SK-N-DZ (cell line): ENCODE measurements around the gene SMAD3.

Experiments
- DNase-seq: peaks from one replicate; pipeline ENCODE4 v3.0.0-alpha.2; 2015; ENCODE audit warnings: low spot score

SMAD3 gene

GRCh38 chr15:67095912-67096311, 30.5 kb downstream of the SMAD3 start:
- DNase-seq, result no peak

- no peak for DNase-seq
These were observed 31.3 kb downstream of the SMAD3 start for GRCh38 chr15:67096546-67097294.

GRCh38 chr15:67097424-67097823, 32.0 kb downstream of the SMAD3 start:
- DNase-seq, result no peak

- DNase-seq, result no peak
These were observed 32.7 kb downstream of the SMAD3 start for GRCh38 chr15:67097930-67098740.

GRCh38 chr15:67098768-67099282, 33.4 kb downstream of the SMAD3 start:
- DNase-seq, result no peak

GRCh38 chr15:67100124-67100791, 34.9 kb downstream of the SMAD3 start:
- no peak for DNase-seq

GRCh38 chr15:67100801-67101581, 35.6 kb downstream of the SMAD3 start:
- no peak for DNase-seq

GRCh38 chr15:67101911-67102598, 36.7 kb downstream of the SMAD3 start:
- DNase-seq, result peak; percentile 80

GRCh38 chr15:67102599-67102929, 37.2 kb downstream of the SMAD3 start:
- DNase-seq, result no peak

GRCh38 chr15:67103021-67103420, 37.6 kb downstream of the SMAD3 start:
- no peak for DNase-seq

- DNase-seq, result no peak
These were observed 38.0 kb downstream of the SMAD3 start for GRCh38 chr15:67103432-67103831.

- DNase-seq, result no peak
These were observed 38.5 kb downstream of the SMAD3 start for GRCh38 chr15:67103869-67104268.

GRCh38 chr15:67104510-67104909, 39.1 kb downstream of the SMAD3 start:
- DNase-seq, result no peak

GRCh38 chr15:67105065-67105951, 39.9 kb downstream of the SMAD3 start:
- no peak for DNase-seq

- no peak for DNase-seq
These were observed 40.8 kb downstream of the SMAD3 start for GRCh38 chr15:67105991-67106763.

GRCh38 chr15:67106764-67107013, 41.3 kb downstream of the SMAD3 start:
- DNase-seq, result no peak

GRCh38 chr15:67107014-67107812, 41.8 kb downstream of the SMAD3 start:
- DNase-seq, result no peak

- DNase-seq, result peak; percentile 47
These were observed 42.9 kb downstream of the SMAD3 start for GRCh38 chr15:67108122-67108961.
